ENCODE results near the gene CHGA.

Gene CHGA, protein sequence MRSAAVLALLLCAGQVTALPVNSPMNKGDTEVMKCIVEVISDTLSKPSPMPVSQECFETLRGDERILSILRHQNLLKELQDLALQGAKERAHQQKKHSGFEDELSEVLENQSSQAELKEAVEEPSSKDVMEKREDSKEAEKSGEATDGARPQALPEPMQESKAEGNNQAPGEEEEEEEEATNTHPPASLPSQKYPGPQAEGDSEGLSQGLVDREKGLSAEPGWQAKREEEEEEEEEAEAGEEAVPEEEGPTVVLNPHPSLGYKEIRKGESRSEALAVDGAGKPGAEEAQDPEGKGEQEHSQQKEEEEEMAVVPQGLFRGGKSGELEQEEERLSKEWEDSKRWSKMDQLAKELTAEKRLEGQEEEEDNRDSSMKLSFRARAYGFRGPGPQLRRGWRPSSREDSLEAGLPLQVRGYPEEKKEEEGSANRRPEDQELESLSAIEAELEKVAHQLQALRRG

GRCh38 chr14:92922883-92923743 is at the start of gene CHGA:
TSS of gene CHGA (plus strand) at chr14:92923150. CDS start at chr14:92923360, 210 bp downstream.
- H3K27me3 ChIP-seq, result no peaks in the 10 kb centered on the region
- H3K27ac ChIP-seq, result no peak within 1 kb of the TSS
- peaks cover 16% of the 10 kb centered on the region for H3K4me1 ChIP-seq
- no peak within 1 kb of the TSS for H3K4me3 ChIP-seq
- H3K9me3 ChIP-seq, result no peaks in the 10 kb centered on the region
- H3K4me2 ChIP-seq, result peak within 1 kb of the TSS; percentile 79
- H3K36me3 ChIP-seq, result no peaks in the 10 kb centered on the region
- no peak for TF ChIP-seq Cebpa-rat (IDR thresholded peaks at IDR 0.05)
- no peak within 1 kb of the TSS for H3K9ac ChIP-seq
- H4K20me1 ChIP-seq, result no peaks in the 10 kb centered on the region; the same call in 1 of the 2 replicates

DNA sequence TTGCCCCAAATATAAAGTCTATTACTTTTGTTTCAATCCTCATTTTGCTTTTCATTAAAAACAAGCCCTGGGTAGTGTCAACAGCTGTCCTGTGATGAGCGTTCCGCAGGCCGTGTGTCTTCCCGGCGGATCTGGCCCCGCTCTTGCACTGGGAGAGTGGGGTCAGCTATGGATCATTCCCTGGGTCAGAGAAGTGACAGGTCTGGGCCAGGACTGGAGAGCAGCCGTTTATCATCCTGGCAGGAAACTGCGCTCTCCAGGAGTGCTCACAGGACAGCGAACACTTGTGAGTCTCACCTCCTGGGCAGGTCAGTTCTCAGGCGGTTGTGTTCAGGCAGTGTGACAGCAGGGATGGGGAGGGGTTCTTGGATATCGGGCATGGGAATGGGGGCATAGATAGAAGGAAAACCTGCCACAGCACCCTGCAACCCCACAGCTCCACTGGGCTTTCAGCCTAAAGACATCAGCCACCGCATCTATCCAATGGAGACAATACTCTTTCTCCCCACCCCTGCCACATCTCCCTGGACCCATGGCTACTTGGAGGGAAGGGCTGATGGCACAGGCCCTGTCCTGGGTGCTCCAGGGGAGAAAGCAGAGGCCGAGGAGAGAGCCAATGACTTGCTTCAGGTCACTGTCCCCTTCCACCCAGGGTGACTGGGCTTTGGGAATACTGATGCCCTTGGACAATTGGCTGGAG is 47.8 kb upstream of the CHGA start:
- H3K36me3 ChIP-seq, result no peaks in the 10 kb centered on the region
- H4K20me1 ChIP-seq, result no peaks in the 10 kb centered on the region
- H3K4me2 ChIP-seq, result no peak overlapping the region
- H3K27me3 ChIP-seq, result no peaks in the 10 kb centered on the region
- no peaks in the 10 kb centered on the region for H3K4me1 ChIP-seq
- no peaks in the 10 kb centered on the region for H3K9me3 ChIP-seq
- no peak overlapping the region for H3K27ac ChIP-seq
- no peak for TF ChIP-seq Cebpa-rat (IDR thresholded peaks at IDR 0.05)
- H3K9ac ChIP-seq, result no peak overlapping the region
- no peak overlapping the region for H3K4me3 ChIP-seq

- no peak for TF ChIP-seq Cebpa-rat (IDR thresholded peaks at IDR 0.05)
- Histone ChIP-seq H3K4me2 (no peak overlapping the region), H3K36me3 (no peaks in the 10 kb centered on the region), H3K9ac (no peak overlapping the region), H4K20me1 (no peaks in the 10 kb centered on the region), H3K27ac (no peak overlapping the region), H3K4me1 (no peaks in the 10 kb centered on the region), H3K9me3 (no peaks in the 10 kb centered on the region), H3K27me3 (no peaks in the 10 kb centered on the region), H3K4me3 (no peak overlapping the region)
Observed at GRCh38 chr14:92877757-92878431, 45.1 kb upstream of the CHGA start.

GRCh38 chr14:92880351-92880750 is 42.6 kb upstream of the CHGA start:
- no peaks in the 10 kb centered on the region for H3K36me3 ChIP-seq
- peaks cover 4% of the 10 kb centered on the region; the same call in 1 of the 2 replicates for H3K9me3 ChIP-seq
- H3K4me1 ChIP-seq, result no peaks in the 10 kb centered on the region
- no peaks in the 10 kb centered on the region for H3K27me3 ChIP-seq
- no peak overlapping the region for H3K9ac ChIP-seq
- H4K20me1 ChIP-seq, result no peaks in the 10 kb centered on the region
- H3K4me3 ChIP-seq, result no peak overlapping the region
- no peak overlapping the region for H3K4me2 ChIP-seq
- no peak for TF ChIP-seq Cebpa-rat (IDR thresholded peaks at IDR 0.05)
- H3K27ac ChIP-seq, result no peak overlapping the region

GRCh38 chr14:92880851-92881250 is 42.1 kb upstream of the CHGA start:
- H3K4me1 ChIP-seq, result no peaks in the 10 kb centered on the region
- H3K4me3 ChIP-seq, result no peak overlapping the region
- no peak overlapping the region for H3K9ac ChIP-seq
- no peaks in the 10 kb centered on the region for H3K27me3 ChIP-seq
- H3K36me3 ChIP-seq, result no peaks in the 10 kb centered on the region
- H3K9me3 ChIP-seq, result peaks cover 4% of the 10 kb centered on the region; the same call in 1 of the 2 replicates
- TF ChIP-seq Cebpa-rat (IDR thresholded peaks at IDR 0.05), result no peak
- H4K20me1 ChIP-seq, result no peaks in the 10 kb centered on the region
- H3K27ac ChIP-seq, result no peak overlapping the region
- no peak overlapping the region for H3K4me2 ChIP-seq

GRCh38 chr14:92883066-92883465 is 39.9 kb upstream of the CHGA start:
- TF ChIP-seq Cebpa-rat (IDR thresholded peaks at IDR 0.05), result no peak
- no peaks in the 10 kb centered on the region for H3K36me3 ChIP-seq
- H3K4me1 ChIP-seq, result no peaks in the 10 kb centered on the region
- H3K4me3 ChIP-seq, result no peak overlapping the region
- H3K4me2 ChIP-seq, result no peak overlapping the region
- H3K27ac ChIP-seq, result no peak overlapping the region
- no peaks in the 10 kb centered on the region for H4K20me1 ChIP-seq
- no peak overlapping the region for H3K9ac ChIP-seq
- H3K9me3 ChIP-seq, result peaks cover 4% of the 10 kb centered on the region; the same call in 1 of the 2 replicates
- H3K27me3 ChIP-seq, result no peaks in the 10 kb centered on the region

GRCh38 chr14:92884410-92884809 is 38.5 kb upstream of the CHGA start:
- Histone ChIP-seq H3K36me3 (no peaks in the 10 kb centered on the region), H3K27me3 (no peaks in the 10 kb centered on the region)
- no peak for TF ChIP-seq Cebpa-rat (IDR thresholded peaks at IDR 0.05)

DNA sequence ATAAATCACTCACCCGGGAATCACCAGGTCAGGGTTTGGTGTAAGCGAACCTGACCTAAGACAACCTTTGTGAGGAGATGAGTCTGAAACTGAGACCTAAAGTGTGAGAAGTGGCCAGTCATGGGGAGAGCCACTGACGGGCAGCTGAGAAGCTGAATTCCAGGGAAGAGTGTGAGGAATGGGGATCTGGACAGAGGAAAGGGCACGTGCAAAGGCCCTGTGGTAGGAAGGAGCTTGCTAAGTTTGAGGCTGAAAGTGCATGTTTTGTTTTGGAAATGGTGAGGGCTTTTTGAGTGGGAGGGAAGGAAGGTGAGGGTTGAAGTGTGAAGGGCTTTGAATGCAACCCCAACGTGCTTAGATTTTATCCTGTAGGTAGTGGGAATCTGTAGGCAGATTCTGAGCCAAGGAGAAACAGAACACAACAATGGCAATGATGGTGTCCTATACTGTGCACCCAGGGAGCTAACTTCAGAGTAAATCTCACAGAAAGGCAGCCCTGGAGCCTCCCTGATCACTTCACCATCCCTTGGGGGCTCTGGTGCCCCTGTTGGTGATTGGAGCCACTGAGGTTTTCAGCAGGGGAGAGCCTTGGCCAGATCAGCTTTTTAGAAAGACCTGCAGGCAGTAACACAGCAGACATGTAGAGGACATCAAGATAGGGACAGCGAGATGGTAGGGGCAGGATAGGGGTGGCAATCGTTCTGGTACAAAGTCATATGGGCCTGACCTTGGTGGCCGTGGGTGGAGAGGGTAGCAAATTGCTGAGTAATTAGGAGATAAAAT is 37.5 kb upstream of the CHGA start:
- Histone ChIP-seq H3K9me3 (peaks cover 4% of the 10 kb centered on the region; the same call in 1 of the 2 replicates), H4K20me1 (no peaks in the 10 kb centered on the region), H3K9ac (no peak overlapping the region), H3K4me3 (no peak overlapping the region), H3K27ac (no peak overlapping the region), H3K4me1 (no peaks in the 10 kb centered on the region), H3K4me2 (no peak overlapping the region), H3K27me3 (no peaks in the 10 kb centered on the region), H3K36me3 (no peaks in the 10 kb centered on the region)
- no peak for TF ChIP-seq Cebpa-rat (IDR thresholded peaks at IDR 0.05)

More at GRCh38 chr14:92884410-92884809, 38.5 kb upstream of the CHGA start:
- Histone ChIP-seq H3K9ac (no peak overlapping the region), H4K20me1 (no peaks in the 10 kb centered on the region), H3K4me1 (no peaks in the 10 kb centered on the region), H3K4me3 (no peak overlapping the region), H3K9me3 (peaks cover 4% of the 10 kb centered on the region; the same call in 1 of the 2 replicates), H3K4me2 (no peak overlapping the region), H3K27ac (no peak overlapping the region)

Measured in BLaER1 (cell line).